Neural crest cell (in vitro differentiated cells): Measurements from ENCODE around the gene PIK3C2B. TPM values are rescaled to one million over a fixed set of nuclear protein-coding genes. Genes with fewer than 3 reads are reported as not detected.
"Not testable (repeated sequence)": the region's sequence is repeated elsewhere in the genome, so short reads cannot be mapped to it uniquely, and the experiment has no call there.

Source experiments
- DNase-seq: peaks from one replicate; pipeline ENCODE4 v3.0.0; 2021; ENCODE audit warnings: low read depth, mixed read lengths, low spot score
- H3K27ac Mint-ChIP-seq: one replicate; pipeline ENCODE4 v1.8.0; 2021; ENCODE audit warnings: mild to moderate bottlenecking, mixed read lengths; ENCODE audit not compliant: unreplicated experiment
- H3K27me3 Mint-ChIP-seq: 2 replicates; pipeline ENCODE4 v1.8.0; 2021; ENCODE audit warnings: low read depth, mild to moderate bottlenecking, mixed read lengths
- H3K36me3 Mint-ChIP-seq: 2 replicates; pipeline ENCODE4 v1.8.0; 2021; ENCODE audit warnings: low read depth, mild to moderate bottlenecking, mixed read lengths
- H3K4me1 Mint-ChIP-seq: 2 replicates; pipeline ENCODE4 v1.8.0; 2021; ENCODE audit warnings: mixed read lengths
- H3K4me3 Mint-ChIP-seq: one replicate; pipeline ENCODE4 v1.8.0; 2021; ENCODE audit warnings: mild to moderate bottlenecking, mixed read lengths
- H3K9me3 Mint-ChIP-seq: 2 replicates; pipeline ENCODE4 v1.8.0; 2021; ENCODE audit warnings: mixed read lengths
- total RNA-seq: library from RNA; stranded (reverse); gene quantifications from 2 replicates; pipeline ENCODE4 v1.2.1, GENCODE V29; 2021
- TF ChIP-seq, protein P1 (sequence below): fragments of 200-600 bp; sonication (generic); conservative IDR thresholded peaks from 2 replicates; pipeline ENCODE4 v1.5.0; 2021; ENCODE audit warnings: antibody characterized with exemption, mild to moderate bottlenecking

PIK3C2B gene
- total RNA-seq, 1 donor from 2014 or later, result 71.7 TPM

DNA sequence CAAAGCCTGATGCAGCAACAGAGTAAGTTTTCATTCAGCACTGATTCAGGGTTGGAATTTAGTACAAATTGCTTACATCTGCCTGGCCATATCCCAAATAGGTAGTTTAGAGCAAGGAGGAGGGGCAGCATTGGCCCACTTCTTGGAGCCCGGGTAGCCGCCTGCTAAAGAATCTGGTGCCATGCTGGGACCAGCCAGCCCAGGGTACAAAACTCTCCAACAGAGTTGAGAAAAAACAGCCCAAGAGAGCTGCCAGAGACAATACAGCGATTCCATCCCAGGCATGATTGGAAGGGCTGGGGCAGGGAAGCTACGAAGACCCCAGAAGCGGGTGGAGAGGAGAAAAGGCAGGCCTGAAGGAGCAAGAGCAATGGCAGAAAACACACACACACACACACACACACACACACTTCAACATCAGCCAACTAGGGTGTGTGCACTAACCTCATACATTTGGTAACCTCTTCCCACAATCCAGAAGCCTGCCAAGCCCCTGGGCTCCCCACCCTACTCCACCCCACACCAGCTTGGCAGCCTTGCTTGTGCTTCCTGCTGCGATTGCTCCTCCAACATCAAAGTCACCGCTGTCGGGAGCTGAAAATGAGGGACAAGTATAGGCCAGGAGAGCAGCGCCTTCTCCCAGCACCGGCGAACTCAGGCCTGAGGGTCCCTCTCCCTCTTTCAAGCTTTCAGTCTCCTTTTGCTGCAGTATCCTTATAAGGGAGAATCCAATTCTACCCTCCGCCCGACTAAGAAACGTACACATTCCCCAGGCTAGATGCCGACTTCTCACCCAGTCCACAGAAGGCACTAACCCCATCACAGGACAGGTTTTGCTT is 1.2 kb downstream of the PIK3C2B start:
- Mint-ChIP-seq H3K27ac (peak overlapping the region; percentile 97), H3K4me3 (peak overlapping the region; percentile 98), H3K9me3 (no peaks in the 10 kb centered on the region), H3K27me3 (no peaks in the 10 kb centered on the region), H3K4me1 (peaks cover 44% of the 10 kb centered on the region), H3K36me3 (no peaks in the 10 kb centered on the region)
- peak; percentile 23 for DNase-seq
- TF ChIP-seq, protein P1, sequence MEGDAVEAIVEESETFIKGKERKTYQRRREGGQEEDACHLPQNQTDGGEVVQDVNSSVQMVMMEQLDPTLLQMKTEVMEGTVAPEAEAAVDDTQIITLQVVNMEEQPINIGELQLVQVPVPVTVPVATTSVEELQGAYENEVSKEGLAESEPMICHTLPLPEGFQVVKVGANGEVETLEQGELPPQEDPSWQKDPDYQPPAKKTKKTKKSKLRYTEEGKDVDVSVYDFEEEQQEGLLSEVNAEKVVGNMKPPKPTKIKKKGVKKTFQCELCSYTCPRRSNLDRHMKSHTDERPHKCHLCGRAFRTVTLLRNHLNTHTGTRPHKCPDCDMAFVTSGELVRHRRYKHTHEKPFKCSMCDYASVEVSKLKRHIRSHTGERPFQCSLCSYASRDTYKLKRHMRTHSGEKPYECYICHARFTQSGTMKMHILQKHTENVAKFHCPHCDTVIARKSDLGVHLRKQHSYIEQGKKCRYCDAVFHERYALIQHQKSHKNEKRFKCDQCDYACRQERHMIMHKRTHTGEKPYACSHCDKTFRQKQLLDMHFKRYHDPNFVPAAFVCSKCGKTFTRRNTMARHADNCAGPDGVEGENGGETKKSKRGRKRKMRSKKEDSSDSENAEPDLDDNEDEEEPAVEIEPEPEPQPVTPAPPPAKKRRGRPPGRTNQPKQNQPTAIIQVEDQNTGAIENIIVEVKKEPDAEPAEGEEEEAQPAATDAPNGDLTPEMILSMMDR, result no peak

DNA sequence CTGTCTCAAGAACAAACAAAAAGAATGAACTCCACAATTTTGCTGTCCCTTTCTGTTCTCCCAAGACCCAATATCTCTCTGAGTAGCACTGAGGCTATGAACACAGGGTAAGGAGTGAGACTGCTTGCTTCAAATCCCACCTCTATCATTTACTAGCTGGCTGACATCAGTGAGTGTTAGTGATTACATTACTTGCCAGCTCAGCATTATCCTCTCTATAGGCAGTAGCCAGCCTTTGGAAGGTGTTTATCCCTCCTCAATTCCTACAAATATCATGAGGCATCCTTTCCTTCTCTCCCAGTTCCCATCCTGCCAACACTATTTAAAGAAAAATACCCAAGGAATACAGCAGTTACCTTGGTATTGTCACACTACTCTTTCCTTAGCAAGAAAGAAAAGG is 3.0 kb downstream of the PIK3C2B start:
- Mint-ChIP-seq H3K27ac (no peak overlapping the region), H3K4me3 (peak overlapping the region; percentile 98), H3K9me3 (no peaks in the 10 kb centered on the region), H3K36me3 (no peaks in the 10 kb centered on the region), H3K4me1 (peaks cover 50% of the 10 kb centered on the region), H3K27me3 (no peaks in the 10 kb centered on the region)
- DNase-seq, result no peak
- TF ChIP-seq, protein P1, result no peak

DNA sequence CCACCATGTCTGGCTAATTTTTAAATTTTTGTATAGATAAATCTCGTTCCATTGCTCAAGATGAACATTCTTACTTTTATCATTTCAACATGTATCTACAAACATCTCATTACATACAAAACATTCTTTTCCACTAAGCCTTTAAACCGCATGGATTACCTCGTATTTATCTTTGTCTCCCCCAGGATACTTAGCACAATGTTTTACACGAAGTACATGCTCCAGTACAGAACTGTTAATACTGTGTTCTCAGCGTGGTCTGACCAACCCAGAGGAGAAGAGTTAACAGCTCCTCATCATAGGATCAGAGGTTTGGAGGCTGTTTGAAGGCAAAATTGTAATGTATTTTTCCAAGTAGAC is 7.4 kb downstream of the PIK3C2B start:
- Mint-ChIP-seq H3K27ac (no peak overlapping the region), H3K4me3 (no peak overlapping the region), H3K27me3 (no peaks in the 10 kb centered on the region), H3K36me3 (no peaks in the 10 kb centered on the region), H3K4me1 (peaks cover 44% of the 10 kb centered on the region), H3K9me3 (no peaks in the 10 kb centered on the region)
- TF ChIP-seq, protein P1, result no peak
- DNase-seq, result no peak

DNA sequence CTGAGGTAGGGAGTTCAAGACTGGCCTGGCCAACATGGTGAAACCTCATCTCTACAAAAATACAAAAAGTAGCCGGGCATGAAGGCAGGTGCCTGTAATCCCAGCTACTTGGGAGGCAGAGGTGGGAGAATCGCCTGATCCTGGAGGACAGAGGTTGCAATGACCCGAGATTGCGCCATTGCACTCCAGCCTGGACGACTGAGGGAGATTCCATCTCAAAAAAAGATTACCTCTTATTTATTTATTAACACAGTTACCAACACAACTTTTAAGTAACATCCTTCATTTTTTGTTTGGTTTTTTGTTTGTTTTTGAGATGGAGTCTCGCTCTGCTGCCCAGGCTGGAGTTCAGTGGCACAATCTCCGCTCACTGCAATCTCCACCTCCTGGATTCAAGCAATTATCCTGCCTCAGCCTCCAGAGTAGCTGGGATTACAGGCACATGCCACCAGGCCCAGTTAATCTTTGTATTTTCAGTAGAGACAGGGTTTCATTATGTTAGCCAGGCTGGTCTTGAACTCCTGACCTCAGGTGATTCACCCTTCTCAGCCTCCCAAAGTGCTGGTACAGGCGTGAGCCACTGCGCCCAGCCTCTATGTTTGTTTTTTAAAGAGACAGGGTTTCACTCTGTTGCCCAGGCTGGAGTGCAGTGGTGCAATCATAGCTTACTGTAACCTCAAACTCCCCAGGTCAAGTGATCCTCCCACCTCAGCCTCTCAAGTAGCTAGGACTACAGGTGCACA is 7.9 kb downstream of the PIK3C2B start:
- not testable (repeated sequence) for H3K9me3 Mint-ChIP-seq, DNase-seq, H3K27me3 Mint-ChIP-seq, H3K4me3 Mint-ChIP-seq, H3K36me3 Mint-ChIP-seq, H3K27ac Mint-ChIP-seq
- H3K4me1 Mint-ChIP-seq, result peaks cover 44% of the 10 kb centered on the region

DNA sequence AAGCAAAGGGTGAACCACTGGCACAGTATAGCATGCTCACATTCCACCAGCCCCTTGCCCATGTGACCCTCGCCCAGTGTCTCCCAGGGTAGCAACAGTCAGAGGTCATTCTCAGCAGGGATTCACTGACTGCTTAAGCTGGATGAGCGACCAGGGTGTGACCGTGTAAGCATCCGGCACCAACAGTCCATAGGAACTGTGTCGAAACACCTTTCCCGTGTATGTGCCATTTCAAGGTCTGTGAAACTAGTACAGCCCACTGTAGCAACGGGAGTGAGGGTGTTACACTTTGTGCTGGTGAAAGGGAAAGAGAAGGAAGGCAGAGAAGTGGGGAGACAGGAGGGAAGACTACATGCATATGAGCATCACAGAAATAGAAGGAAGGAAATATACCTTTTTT is 10.8 kb downstream of the PIK3C2B start:
- H3K27ac Mint-ChIP-seq, result no peak overlapping the region
- peaks cover 63% of the 10 kb centered on the region for H3K4me1 Mint-ChIP-seq
- H3K27me3 Mint-ChIP-seq, result no peaks in the 10 kb centered on the region
- no peaks in the 10 kb centered on the region for H3K36me3 Mint-ChIP-seq
- no peaks in the 10 kb centered on the region for H3K9me3 Mint-ChIP-seq
- H3K4me3 Mint-ChIP-seq, result no peak overlapping the region
- no peak for DNase-seq
- TF ChIP-seq, protein P1, result no peak

DNA sequence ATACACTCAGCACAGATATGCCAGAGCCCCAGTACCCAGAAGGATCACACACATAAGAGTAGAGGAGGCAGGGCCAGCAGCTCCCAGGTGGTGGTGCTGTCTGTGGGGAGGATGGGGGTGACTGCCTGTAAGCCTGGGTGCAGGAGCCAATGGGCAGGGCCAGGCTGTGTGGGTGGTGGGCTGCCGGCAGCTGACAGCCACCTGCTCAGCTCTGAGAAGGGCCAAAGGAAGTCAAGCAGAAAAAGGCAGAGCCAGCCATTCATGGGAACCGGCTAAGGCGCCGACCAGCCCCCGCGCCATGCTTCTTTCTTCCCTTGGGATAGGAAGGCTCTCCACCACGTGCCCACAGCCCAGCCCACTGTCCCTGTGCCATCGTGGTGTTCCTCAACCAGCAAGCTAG is 14.1 kb downstream of the PIK3C2B start:
- peaks cover 75% of the 10 kb centered on the region for H3K4me1 Mint-ChIP-seq
- no peaks in the 10 kb centered on the region for H3K36me3 Mint-ChIP-seq
- H3K27ac Mint-ChIP-seq, result no peak overlapping the region
- H3K9me3 Mint-ChIP-seq, result no peaks in the 10 kb centered on the region
- H3K4me3 Mint-ChIP-seq, result no peak overlapping the region
- TF ChIP-seq, protein P1, result no peak
- no peak for DNase-seq
- no peaks in the 10 kb centered on the region for H3K27me3 Mint-ChIP-seq
